Ammon's horn (tissue), 1 donor: ENCODE results near the gene OR2A2.

Source experiments
- DNase-seq: peaks from one replicate; pipeline ENCODE4 v3.0.0-alpha.2; 2016; ENCODE audit warnings: low spot score

Gene OR2A2

DNA sequence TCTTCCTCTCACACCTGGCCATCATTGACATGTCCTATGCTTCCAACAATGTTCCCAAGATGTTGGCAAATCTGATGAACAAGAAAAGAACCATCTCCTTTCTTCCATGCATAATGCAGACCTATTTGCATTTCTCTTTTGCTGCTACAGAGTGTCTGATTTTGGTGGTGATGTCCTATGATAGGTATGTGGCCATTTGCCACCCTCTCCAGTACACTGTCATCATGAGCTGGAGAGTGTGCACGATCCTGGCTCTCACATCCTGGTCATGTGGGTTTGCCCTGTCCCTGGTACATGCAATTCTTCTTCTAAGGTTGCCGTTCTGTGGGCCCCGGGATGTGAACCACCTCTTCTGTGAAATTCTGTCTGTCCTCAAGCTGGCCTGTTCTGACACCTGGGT is 32.8 kb downstream of the OR2A2 start:
- DNase-seq = no peak

DNA sequence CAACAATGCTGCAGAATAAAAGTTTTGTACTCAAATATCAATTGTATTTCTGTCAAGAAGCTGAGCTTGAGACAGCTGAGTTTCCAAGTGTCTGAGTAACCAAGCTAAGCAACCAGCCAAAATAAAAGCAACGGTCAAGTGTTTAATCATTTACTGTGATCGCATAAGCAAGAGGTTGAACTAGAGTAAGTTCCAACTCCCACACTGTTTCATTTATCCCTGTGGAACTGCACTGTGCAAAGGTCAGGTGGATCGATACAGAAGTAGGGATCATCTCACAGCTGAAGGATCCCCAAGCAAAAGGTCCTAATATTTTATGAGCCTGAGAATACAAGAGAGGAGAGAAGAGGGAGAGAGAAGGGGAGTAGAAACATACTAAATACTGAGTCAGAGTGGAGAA is 35.0 kb downstream of the OR2A2 start:
- no peak for DNase-seq

DNA sequence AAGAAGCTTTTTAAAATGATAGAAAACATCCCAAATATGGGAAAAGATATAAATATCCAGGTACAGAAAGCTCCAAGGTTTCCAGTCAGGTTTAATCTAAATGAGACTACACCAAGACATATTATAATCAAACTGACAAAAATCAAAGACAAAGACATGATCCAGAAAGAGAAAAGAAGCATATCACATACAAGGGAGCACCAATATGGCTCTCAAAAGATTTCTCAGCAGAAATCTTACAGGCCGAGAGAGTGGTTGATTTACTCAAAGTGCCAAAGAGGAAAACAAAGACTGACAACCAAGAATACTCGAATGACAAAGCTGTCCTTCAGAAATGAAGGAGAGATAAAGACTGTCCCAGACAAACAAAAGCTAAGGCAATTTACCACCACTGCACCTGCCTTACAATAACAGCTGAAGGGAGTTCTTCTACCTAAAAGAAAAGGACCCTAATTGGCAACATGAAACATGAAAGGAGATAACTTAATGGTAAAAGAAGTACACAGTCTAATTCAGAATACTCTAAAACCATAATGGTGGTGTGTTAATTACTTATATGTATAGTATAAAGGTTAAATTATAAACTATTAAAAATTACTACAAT is 38.9 kb downstream of the OR2A2 start:
- no peak for DNase-seq

DNA sequence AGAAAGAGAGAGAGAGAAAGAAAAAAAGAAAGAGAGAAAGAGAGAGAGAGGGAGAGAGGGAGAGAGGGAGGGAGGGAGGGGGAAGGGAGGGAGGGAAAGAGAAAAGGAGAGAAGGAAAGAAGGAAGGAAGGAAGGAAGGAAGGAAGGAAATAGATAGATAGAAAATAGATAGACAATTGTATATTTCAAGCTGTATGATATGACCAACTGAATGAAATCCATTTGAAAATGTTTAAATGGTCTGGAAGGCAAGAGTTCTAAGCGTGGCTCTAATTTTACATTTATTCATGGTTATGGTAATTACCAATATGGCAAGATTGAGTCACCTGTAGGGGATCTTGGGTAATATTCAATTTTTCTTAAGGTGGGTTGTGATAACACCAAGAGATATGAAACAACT is 49.5 kb downstream of the OR2A2 start:
- DNase-seq = no peak
